BLaER1 (cell line): Measurements from ENCODE around the gene NUDT1.

Source experiments
- H3K27ac ChIP-seq: shearing (Covaris generic); formaldehyde crosslinking; 2 replicates; pipeline ENCODE4 v1.8.1; 2022
- H3K27me3 ChIP-seq: shearing (Covaris generic); formaldehyde crosslinking; 2 replicates; pipeline ENCODE4 v1.8.1; 2022
- H3K36me3 ChIP-seq: shearing (Covaris generic); formaldehyde crosslinking; 2 replicates; pipeline ENCODE4 v1.8.1; 2022
- H3K4me1 ChIP-seq: shearing (Covaris generic); formaldehyde crosslinking; 2 replicates; pipeline ENCODE4 v1.8.1; 2022
- H3K4me2 ChIP-seq: shearing (Covaris generic); formaldehyde crosslinking; 2 replicates; pipeline ENCODE4 v1.8.1; 2022
- H3K4me3 ChIP-seq: shearing (Covaris generic); formaldehyde crosslinking; 2 replicates; pipeline ENCODE4 v1.8.1; 2022
- H3K9ac ChIP-seq: shearing (Covaris generic); formaldehyde crosslinking; 2 replicates; pipeline ENCODE4 v1.8.1; 2022
- H3K9me3 ChIP-seq: shearing (Covaris generic); formaldehyde crosslinking; 2 replicates; pipeline ENCODE4 v1.8.1; 2022
- H4K20me1 ChIP-seq: shearing (Covaris generic); formaldehyde crosslinking; 2 replicates; pipeline ENCODE4 v1.8.1; 2022
- Cebpa-rat ChIP-seq: shearing (Covaris generic); IDR thresholded peaks from 2 replicates; pipeline ENCODE4 v1.8.1; 2022

NUDT1 gene

DNA sequence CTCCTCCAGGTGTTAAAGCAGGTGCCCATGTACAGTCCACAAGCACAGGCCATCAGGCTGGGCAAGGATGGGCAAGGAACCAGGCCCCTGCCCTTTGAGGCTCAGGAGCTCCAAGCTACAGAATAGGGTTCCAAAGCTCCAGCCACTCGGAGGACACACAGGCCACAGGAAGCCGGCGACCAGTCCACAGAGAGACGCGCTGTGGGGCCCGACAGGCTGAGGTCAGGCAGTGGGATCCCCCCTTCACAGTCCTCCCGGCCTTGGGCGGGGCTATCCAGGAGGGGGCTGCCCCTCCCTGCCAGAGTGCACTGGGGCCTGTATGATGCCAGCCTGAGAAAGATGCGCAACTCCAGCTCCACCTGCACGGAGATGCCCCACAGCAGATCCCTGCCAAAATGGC lies 43.3 kb upstream of the NUDT1 start:
- H3K27me3 ChIP-seq: no peaks in the 10 kb centered on the region
- H3K9me3 ChIP-seq: peaks cover 10% of the 10 kb centered on the region
- H3K4me1 ChIP-seq: peaks cover 85% of the 10 kb centered on the region
- H3K4me2 ChIP-seq: peak overlapping the region; percentile 80; the same call in 1 of the 2 replicates
- peaks cover 24% of the 10 kb centered on the region; the same call in 1 of the 2 replicates for H4K20me1 ChIP-seq
- H3K4me3 ChIP-seq: no peak overlapping the region
- H3K27ac ChIP-seq: peak overlapping the region; percentile 80; the same call in 1 of the 2 replicates
- H3K36me3 ChIP-seq: peaks cover 66% of the 10 kb centered on the region
- peak overlapping the region; percentile 57; the same call in 1 of the 2 replicates for H3K9ac ChIP-seq
- TF ChIP-seq Cebpa-rat: no peak

DNA sequence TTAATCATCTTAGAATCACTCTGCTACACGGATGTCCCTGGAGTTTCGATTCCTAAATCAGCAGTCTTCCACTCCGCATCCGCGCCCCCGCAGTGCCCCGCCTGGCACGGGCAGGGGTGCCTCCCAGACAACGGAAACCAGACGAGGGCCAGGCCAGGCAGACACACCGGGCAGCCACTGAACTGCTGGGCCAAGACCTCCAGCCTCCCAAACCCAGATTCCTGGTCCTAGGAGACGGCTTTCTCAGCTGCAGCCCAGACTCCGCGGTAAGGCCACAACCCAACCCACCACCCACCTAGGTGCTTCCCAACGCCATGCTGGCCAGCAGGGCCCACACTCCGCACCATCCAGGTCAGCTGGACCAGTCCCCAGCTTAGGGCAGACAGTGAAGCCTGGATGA lies 42.5 kb upstream of the NUDT1 start:
- Histone ChIP-seq H3K36me3 (peaks cover 63% of the 10 kb centered on the region), H3K4me2 (no peak overlapping the region), H3K9me3 (peaks cover 10% of the 10 kb centered on the region), H3K4me3 (no peak overlapping the region), H4K20me1 (peaks cover 32% of the 10 kb centered on the region; the same call in 1 of the 2 replicates), H3K27me3 (no peaks in the 10 kb centered on the region), H3K4me1 (peaks cover 92% of the 10 kb centered on the region), H3K27ac (0 out of 2 replicates have a peak overlapping the region, but pooled peaks have one; percentile 80), H3K9ac (no peak overlapping the region)
- no peak for TF ChIP-seq Cebpa-rat

DNA sequence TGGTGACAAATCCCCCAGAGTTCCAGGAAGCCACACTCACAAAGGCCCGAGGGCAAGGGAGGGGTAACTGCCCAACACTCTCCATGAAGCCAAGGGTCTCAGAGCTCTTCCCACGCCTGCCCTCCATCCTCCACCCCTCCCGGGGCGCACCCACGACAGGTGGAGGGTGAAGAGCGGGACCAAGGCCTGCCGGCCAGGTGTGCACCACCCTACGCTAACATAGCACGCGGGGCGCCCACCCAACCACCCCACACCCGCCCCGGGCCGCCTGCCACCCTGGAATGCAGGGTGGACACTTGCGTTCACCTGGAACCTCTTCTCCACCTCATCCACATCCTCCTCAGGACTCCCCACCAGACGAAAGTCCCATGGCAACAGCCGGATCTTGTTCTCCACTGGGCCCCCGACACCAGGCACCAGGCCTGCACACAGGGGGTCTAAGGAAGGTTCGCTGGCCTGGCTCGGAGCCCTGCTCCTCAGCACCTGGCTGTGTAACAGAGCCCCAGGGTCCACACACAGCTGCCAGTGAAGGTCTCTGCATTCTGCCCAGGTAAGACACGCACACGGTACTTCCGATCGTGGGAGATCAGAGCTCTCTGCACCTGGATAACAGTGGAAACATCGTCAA lies 42.0 kb upstream of the NUDT1 start:
- Histone ChIP-seq H3K36me3 (peaks cover 63% of the 10 kb centered on the region), H3K9ac (no peak overlapping the region), H3K9me3 (peaks cover 8% of the 10 kb centered on the region), H3K27ac (peak overlapping the region; percentile 20; the same call in 1 of the 2 replicates), H3K4me1 (peaks cover 97% of the 10 kb centered on the region), H3K4me2 (0 out of 2 replicates have a peak overlapping the region, but pooled peaks have one; percentile 86), H3K4me3 (no peak overlapping the region), H4K20me1 (peaks cover 35% of the 10 kb centered on the region; the same call in 1 of the 2 replicates), H3K27me3 (no peaks in the 10 kb centered on the region)
- TF ChIP-seq Cebpa-rat: no peak

DNA sequence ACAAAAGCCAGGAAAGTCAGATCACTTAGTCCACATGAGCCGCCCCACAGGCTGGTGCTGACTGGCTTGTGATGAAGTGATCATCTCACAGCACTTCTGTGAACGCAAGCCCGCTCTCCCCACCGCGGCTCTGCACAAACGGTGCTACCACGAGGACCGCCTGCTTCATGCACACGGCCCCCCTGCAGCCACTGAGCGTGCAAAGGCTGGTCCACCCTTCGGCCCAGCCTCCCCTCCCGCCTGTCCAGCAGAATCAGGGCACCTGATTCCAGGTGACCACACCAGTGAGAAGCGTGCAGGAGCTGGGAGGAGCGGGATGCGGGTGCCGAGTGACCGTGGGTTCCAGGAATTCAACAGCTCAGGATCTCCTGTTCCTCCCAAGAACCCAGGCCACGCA lies 41.4 kb upstream of the NUDT1 start:
- no peaks in the 10 kb centered on the region for H3K27me3 ChIP-seq
- H3K4me2 ChIP-seq: peak overlapping the region; percentile 86
- H3K9ac ChIP-seq: no peak overlapping the region
- H3K36me3 ChIP-seq: peaks cover 63% of the 10 kb centered on the region
- TF ChIP-seq Cebpa-rat: no peak
- no peak overlapping the region for H3K4me3 ChIP-seq
- H4K20me1 ChIP-seq: peaks cover 35% of the 10 kb centered on the region; the same call in 1 of the 2 replicates
- peak overlapping the region; percentile 20; the same call in 1 of the 2 replicates for H3K27ac ChIP-seq
- peaks cover 93% of the 10 kb centered on the region for H3K4me1 ChIP-seq
- H3K9me3 ChIP-seq: peaks cover 3% of the 10 kb centered on the region

DNA sequence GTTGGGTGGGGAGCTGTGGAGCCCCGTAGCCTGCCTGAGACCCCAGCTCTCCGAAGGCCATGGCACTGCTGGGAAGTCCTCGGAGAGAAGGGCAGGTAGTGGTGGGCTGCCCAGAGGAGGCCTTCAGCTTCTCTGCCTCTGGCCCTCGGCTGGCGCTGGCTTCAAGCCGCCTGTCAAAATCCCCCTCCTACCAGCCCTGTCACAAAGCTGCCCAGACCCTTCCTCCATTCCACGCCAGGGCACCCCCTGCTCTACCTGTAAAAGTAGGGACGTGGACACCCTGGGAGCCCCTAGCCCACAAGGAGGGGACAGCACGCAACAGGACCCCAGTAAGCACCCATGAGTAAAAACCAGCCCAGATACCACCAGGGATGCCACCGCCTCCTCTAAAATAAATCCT lies 40.9 kb upstream of the NUDT1 start:
- H3K4me3 ChIP-seq: no peak overlapping the region; the same call in 1 of the 2 replicates
- H3K9me3 ChIP-seq: no peaks in the 10 kb centered on the region
- peak overlapping the region; percentile 67 for H3K27ac ChIP-seq
- peaks cover 35% of the 10 kb centered on the region; the same call in 1 of the 2 replicates for H4K20me1 ChIP-seq
- H3K4me2 ChIP-seq: peak overlapping the region; percentile 86
- no peak for TF ChIP-seq Cebpa-rat
- H3K4me1 ChIP-seq: peaks cover 88% of the 10 kb centered on the region
- H3K36me3 ChIP-seq: peaks cover 62% of the 10 kb centered on the region
- peak overlapping the region; percentile 63; the same call in 1 of the 2 replicates for H3K9ac ChIP-seq
- H3K27me3 ChIP-seq: no peaks in the 10 kb centered on the region

DNA sequence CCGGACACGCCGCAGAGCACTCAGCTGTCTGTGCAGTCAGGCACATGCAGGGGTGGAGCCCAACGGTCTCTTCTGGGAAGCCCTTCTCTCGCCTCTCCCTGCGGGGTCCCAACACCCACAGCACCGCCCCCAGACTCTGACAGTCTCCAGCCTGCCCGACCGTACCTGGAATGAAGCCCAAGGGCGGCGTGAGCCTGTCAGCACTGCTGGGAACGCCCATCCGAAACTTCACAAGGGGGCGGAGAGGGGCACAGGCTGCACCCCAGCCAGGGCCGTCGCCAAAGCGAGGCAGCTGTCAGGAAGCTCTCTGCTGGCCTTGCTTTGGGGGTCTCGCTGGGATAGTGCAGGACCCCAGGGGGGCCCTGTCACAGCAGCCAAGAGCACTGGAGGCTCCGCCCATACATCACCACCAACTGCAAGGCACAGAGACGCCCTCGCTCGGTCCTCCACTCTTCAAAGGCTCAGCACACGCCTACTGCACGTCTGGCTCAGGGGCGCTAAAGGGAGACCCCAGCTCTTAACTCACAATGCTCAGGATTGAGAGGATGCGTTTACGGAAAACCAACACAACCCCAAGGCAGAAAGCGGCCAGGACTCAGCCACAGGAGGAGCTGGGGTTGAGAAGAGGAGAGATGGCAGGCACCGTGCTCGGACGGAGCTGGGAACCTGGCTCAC lies 40.2 kb upstream of the NUDT1 start:
- TF ChIP-seq Cebpa-rat: no peak
- Histone ChIP-seq H3K27ac (peak overlapping the region; percentile 67), H3K4me2 (peak overlapping the region; percentile 86), H3K36me3 (peaks cover 68% of the 10 kb centered on the region), H3K4me1 (peaks cover 81% of the 10 kb centered on the region), H3K27me3 (no peaks in the 10 kb centered on the region), H4K20me1 (peaks cover 33% of the 10 kb centered on the region; the same call in 1 of the 2 replicates), H3K9ac (peak overlapping the region; percentile 15; the same call in 1 of the 2 replicates), H3K4me3 (no peak overlapping the region), H3K9me3 (no peaks in the 10 kb centered on the region)

DNA sequence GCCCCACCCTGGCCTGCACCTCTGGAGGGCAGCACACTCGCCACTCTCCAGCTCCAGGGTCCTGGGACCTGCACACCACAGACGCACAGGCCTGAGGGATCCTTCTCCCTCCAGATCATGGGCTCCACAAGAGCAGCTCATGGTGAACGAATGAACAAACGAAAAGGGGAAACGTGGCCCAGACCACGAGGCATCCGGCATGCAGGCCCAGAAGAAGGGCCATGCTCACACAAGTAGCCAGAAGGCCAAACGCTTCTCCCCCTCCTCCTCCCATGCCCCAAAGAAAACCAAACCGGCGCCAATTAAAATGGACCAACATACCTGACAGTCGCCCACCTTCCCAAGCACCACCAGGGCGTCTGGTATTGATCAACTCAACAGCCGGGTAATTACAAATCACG lies 39.7 kb upstream of the NUDT1 start:
- H3K4me2 ChIP-seq: peak overlapping the region; percentile 86
- no peaks in the 10 kb centered on the region for H3K9me3 ChIP-seq
- no peaks in the 10 kb centered on the region for H3K27me3 ChIP-seq
- TF ChIP-seq Cebpa-rat: no peak
- peak overlapping the region; percentile 55; the same call in 1 of the 2 replicates for H3K9ac ChIP-seq
- peaks cover 28% of the 10 kb centered on the region; the same call in 1 of the 2 replicates for H4K20me1 ChIP-seq
- H3K36me3 ChIP-seq: peaks cover 73% of the 10 kb centered on the region
- H3K4me3 ChIP-seq: no peak overlapping the region
- H3K4me1 ChIP-seq: peaks cover 80% of the 10 kb centered on the region
- peak overlapping the region; percentile 67 for H3K27ac ChIP-seq

DNA sequence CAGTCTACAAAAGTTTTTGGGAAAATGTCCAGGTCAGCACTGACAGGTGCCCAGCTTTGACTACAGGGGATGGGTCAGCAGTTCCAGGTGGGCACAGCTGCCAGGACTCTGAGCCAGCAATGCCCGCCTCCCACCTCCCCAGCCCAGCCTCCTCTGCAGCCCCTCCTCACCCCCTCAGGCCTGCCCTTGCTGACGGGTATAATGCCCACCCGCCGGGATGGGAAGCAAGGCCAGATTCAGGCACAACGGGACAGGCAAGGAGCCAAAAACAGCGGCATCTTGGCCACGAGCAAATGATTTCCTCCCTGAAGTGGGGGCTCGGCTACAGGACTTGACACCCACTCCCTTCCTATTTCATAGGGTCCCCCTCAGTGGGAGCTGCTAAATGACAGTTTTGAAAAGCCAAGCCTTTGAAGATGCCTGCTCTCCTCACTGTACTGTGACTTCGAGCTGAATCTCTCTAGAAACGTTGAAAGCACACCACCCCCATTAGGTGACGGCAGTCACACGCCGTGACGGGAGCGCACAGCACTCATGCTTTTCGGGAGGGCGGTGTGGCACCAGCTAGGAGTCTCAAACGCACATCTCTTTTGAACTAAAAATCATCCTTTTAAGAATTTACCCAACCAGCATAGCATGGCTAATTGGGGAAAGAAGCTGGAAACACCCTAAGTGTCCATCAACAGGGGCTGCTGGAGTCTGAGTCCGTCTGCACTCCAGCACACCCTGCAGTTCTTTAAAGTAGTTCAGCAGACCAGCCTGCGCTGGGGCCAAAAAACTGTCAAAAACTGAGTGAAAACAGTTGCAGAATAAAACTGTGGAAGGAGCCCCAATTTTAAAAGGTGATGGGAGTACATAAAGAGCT lies 38.9 kb upstream of the NUDT1 start:
- Histone ChIP-seq H3K4me3 (no peak overlapping the region), H3K4me1 (peaks cover 80% of the 10 kb centered on the region), H3K27ac (peak overlapping the region; percentile 67), H3K4me2 (peak overlapping the region; percentile 86), H3K9me3 (no peaks in the 10 kb centered on the region), H3K36me3 (peaks cover 80% of the 10 kb centered on the region), H3K27me3 (no peaks in the 10 kb centered on the region), H4K20me1 (peaks cover 27% of the 10 kb centered on the region; the same call in 1 of the 2 replicates), H3K9ac (peak overlapping the region; percentile 55; the same call in 1 of the 2 replicates)
- TF ChIP-seq Cebpa-rat: no peak

DNA sequence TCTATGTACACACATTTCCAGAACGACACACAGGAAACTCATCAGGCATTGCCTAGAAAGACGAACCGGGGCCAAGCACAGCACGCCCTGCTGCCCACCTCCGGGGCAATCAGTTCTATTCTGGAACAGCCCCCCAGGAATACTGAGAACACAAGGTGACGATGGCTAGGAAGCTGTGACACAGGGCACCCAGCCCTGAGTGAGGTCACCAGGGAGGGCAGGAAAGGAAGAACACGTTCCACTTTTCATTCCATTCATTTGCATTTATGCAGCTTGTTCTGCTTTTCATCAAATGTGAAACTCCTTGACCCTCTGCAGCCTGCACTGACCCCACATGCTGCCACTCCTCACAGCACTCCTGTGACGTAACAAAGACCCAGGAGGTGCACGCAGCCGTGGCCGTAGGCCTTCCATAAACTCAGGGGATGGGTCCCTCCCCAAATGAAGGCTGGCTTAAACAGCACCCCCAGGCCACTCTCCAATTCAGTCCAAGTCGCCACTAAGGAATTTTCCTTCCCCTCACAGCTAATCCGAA lies 38.2 kb upstream of the NUDT1 start:
- Histone ChIP-seq H3K36me3 (peaks cover 80% of the 10 kb centered on the region), H3K4me2 (peak overlapping the region; percentile 86), H3K4me3 (no peak overlapping the region), H4K20me1 (peaks cover 34% of the 10 kb centered on the region; the same call in 1 of the 2 replicates), H3K27ac (peak overlapping the region; percentile 67), H3K4me1 (peaks cover 80% of the 10 kb centered on the region), H3K9ac (peak overlapping the region; percentile 55; the same call in 1 of the 2 replicates), H3K9me3 (no peaks in the 10 kb centered on the region), H3K27me3 (no peaks in the 10 kb centered on the region)
- no peak for TF ChIP-seq Cebpa-rat
